IMR-90 (cell line): ENCODE results near the gene SOCS6.

Experiments used
- CEBPB ChIP-seq: IDR thresholded peaks from 2 replicates; pipeline ENCODE4 v1.6.1; 2012; ENCODE audit warnings: low read depth, low read length, improper control_type of control experiment
- CHD1 ChIP-seq: IDR thresholded peaks from 2 replicates; pipeline ENCODE4 v1.6.1; 2012; ENCODE audit warnings: low read depth, low read length, improper control_type of control experiment
- MAFK ChIP-seq: IDR thresholded peaks from 2 replicates; pipeline ENCODE4 v1.6.1; 2012; ENCODE audit warnings: low read depth, low read length, improper control_type of control experiment
- MAZ ChIP-seq: IDR thresholded peaks from 2 replicates; pipeline ENCODE4 v1.6.1; 2012; ENCODE audit warnings: low read depth, mild to moderate bottlenecking, low read length, improper control_type of control experiment, moderate library complexity, borderline replicate concordance
- MXI1 ChIP-seq: IDR thresholded peaks from 2 replicates; pipeline ENCODE4 v1.6.1; 2012; ENCODE audit warnings: low read depth, mild to moderate bottlenecking, low read length, moderate library complexity, borderline replicate concordance
- POLR2A ChIP-seq: IDR thresholded peaks from 2 replicates; pipeline ENCODE4 v1.6.1; 2012; ENCODE audit warnings: mild to moderate bottlenecking, low read depth, low read length
- RAD21 ChIP-seq: IDR thresholded peaks from 2 replicates; pipeline ENCODE4 v1.6.1; 2012; ENCODE audit warnings: low read length, improper control_type of control experiment
- RCOR1 ChIP-seq: IDR thresholded peaks from 2 replicates; pipeline ENCODE4 v1.6.1; 2012; ENCODE audit warnings: mild to moderate bottlenecking, low read length, improper control_type of control experiment; ENCODE audit not compliant: insufficient replicate concordance
- TF ChIP-seq, protein P1 (sequence below): conservative IDR thresholded peaks from 2 replicates; pipeline ENCODE4 v1.5.1; 2012; ENCODE audit warnings: mild to moderate bottlenecking, low read depth, low read length, improper control_type of control experiment
- TF ChIP-seq, protein P2 (sequence below): fragments of 150-350 bp; IDR thresholded peaks from 2 replicates; pipeline ENCODE4 v1.6.1; 2016; ENCODE audit warnings: low read depth, mild to moderate bottlenecking, low read length, moderate library complexity, borderline replicate concordance

DNA sequence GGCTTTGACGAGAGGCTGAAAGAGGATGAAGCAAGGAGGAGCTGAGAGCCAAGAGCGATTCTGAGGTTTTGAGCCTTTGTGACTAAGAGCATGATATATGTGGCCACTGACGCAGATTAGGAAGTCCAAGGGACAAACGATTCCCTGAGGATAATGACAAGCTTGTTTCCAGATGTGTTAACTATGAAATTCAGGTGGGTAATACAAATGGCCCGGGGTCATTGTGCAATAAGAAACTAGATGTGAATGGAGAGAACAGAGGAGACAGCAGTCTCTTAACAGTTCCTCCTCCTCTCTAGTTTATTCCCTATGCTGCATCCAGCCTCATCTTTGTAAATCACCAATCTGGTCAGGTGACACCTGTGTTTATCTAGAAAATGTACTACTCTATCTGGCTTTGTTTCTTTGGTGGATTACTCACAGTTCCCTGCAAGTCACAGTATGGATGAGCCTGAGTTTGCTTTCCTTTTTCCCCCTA, 84.2 kb downstream of the SOCS6 start:
- TF ChIP-seq, protein P1, sequence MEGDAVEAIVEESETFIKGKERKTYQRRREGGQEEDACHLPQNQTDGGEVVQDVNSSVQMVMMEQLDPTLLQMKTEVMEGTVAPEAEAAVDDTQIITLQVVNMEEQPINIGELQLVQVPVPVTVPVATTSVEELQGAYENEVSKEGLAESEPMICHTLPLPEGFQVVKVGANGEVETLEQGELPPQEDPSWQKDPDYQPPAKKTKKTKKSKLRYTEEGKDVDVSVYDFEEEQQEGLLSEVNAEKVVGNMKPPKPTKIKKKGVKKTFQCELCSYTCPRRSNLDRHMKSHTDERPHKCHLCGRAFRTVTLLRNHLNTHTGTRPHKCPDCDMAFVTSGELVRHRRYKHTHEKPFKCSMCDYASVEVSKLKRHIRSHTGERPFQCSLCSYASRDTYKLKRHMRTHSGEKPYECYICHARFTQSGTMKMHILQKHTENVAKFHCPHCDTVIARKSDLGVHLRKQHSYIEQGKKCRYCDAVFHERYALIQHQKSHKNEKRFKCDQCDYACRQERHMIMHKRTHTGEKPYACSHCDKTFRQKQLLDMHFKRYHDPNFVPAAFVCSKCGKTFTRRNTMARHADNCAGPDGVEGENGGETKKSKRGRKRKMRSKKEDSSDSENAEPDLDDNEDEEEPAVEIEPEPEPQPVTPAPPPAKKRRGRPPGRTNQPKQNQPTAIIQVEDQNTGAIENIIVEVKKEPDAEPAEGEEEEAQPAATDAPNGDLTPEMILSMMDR: no peak
- TF ChIP-seq CEBPB (peak; percentile 97), POLR2A (no peak; the same call in 1 of the 2 replicates), RCOR1 (peak; percentile 16), RAD21 (0 out of 2 replicates have a peak, but pooled peaks have one; percentile 8), CHD1 (no peak), MXI1 (no peak), MAFK (no peak), MAZ (no peak)
- TF ChIP-seq, protein P2, sequence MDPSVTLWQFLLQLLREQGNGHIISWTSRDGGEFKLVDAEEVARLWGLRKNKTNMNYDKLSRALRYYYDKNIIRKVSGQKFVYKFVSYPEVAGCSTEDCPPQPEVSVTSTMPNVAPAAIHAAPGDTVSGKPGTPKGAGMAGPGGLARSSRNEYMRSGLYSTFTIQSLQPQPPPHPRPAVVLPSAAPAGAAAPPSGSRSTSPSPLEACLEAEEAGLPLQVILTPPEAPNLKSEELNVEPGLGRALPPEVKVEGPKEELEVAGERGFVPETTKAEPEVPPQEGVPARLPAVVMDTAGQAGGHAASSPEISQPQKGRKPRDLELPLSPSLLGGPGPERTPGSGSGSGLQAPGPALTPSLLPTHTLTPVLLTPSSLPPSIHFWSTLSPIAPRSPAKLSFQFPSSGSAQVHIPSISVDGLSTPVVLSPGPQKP: no peak
